Ovary (tissue), 9 donors: ENCODE data around the gene BTBD18. TPM values are rescaled to one million over a fixed set of nuclear protein-coding genes. Genes with fewer than 3 reads are reported as not detected.
A peak's percentile ranks its signal among the peaks of the same experiment; 100 is the strongest.

ENCODE experiments used
- DNase-seq, 5 donors: peaks; one replicate each; pipeline ENCODE4 v3.0.0-alpha.2; 2019 to 2020
- H3K27ac ChIP-seq, 2 donors: fragments of 200-600 bp; one replicate each; pipeline versions ENCODE4 v1.5.1 to v1.8.0; 2019 to 2022
- H3K27me3 ChIP-seq: fragments of 200-600 bp; one replicate; pipeline ENCODE4 v1.8.0; 2022
- H3K36me3 ChIP-seq: fragments of 200-600 bp; sonication (generic); one replicate; pipeline ENCODE4 v1.5.1; 2019
- H3K4me1 ChIP-seq: one replicate; pipeline ENCODE4 v1.8.1; 2013; ENCODE audit warnings: mild to moderate bottlenecking, moderate library complexity; ENCODE audit not compliant: insufficient read depth
- H3K4me3 ChIP-seq: fragments of 200-600 bp; sonication (generic); one replicate; pipeline ENCODE4 v1.5.1; 2017
- H3K9me3 ChIP-seq, 2 donors: fragments of 200-600 bp in 1 of 2; sonication (generic) in 1 of 2; one replicate each; pipeline versions ENCODE4 v1.5.1 to v1.8.1; 2013 to 2019; ENCODE audit warnings: mild to moderate bottlenecking in 1 of 2, moderate library complexity in 1 of 2
- EP300 ChIP-seq: sonication (generic); formaldehyde crosslinking; IDR thresholded peaks from one replicate; pipeline ENCODE4 v1.6.1; 2017; ENCODE audit warnings: antibody characterized with exemption
- POLR2A ChIP-seq: fragments of 450-650 bp; IDR thresholded peaks from one replicate; pipeline ENCODE4 v1.6.1; 2017; ENCODE audit warnings: antibody characterized with exemption, mild to moderate bottlenecking, moderate library complexity
- WGBS, 3 donors: extraction: QIAGEN DNeasy Blood & Tissue Kit in 1 of 3; methylation state at CpG; one replicate each; pipeline versions ENCODE4 v1.1.5 to v1.1.7; 2013 to 2017; 5-methylcytosine and 5-hydroxymethylcytosine counted together
- intact Hi-C, 4 donors: fragments of 100-400 bp; cut with DNase I; formaldehyde crosslinking; loops; one replicate each; pipeline versions ENCODE4 v1.11.0 to v1.15.1; 2022 to 2023
- polyA plus RNA-seq, 2 donors: library from polyadenylated mRNA; stranded (reverse); fragments of 200-250 nt in 1 of 2; fragments of 350-450 nt in 1 of 2; fragmentation: Illumina TruSeq in 1 of 2; extraction: RNeasy Lipid Tissue Mini Kit (QIAGEN cat#74804) in 1 of 2; gene quantifications; one replicate each; pipeline ENCODE4 v1.2.3, GENCODE V29; 2013 to 2014
- total RNA-seq, 7 donors: library from RNA; depleted of rRNA in 2 of 7; stranded (reverse); fragments of >200 nt in 2 of 7; fragmentation: NEBNext Ultra II Directional in 3 of 7; extraction: Animal tissue kit (Norgen Biotek cat#: 25700) in 3 of 7; gene quantifications; one replicate each; pipeline versions ENCODE4 v1.1.0 to v1.2.4, GENCODE V29; 2016 to 2023
- TF ChIP-seq, protein P1 (sequence below), 3 donors: fragments of 450-650 bp in 2 of 3; fragments of 200-600 bp in 1 of 3; IDR thresholded peaks; one replicate each; pipeline versions ENCODE4 v1.5.1 to v1.8.0; 2016 to 2022; ENCODE audit warnings: antibody characterized with exemption in 3 of 3, mild to moderate bottlenecking in 1 of 3
- donor health status: DM: no; HTN: no; CAD: no; lungs with moderate emphysema.
- donor health status: DM: no; HTN: no; CAD: no.
- donor health status: Bipolar disorder and iron deficiency.
- donor health status: DM: yes; HTN: yes; CAD: no.
- donor health status: DM: no; HTN: no; CAD: no.
- donor health status: DM: yes; HTN: yes; CAD: no.

BTBD18 gene
- total and polyA plus RNA-seq, 9 donors, result 0.02 TPM; not detected in 8

DNA sequence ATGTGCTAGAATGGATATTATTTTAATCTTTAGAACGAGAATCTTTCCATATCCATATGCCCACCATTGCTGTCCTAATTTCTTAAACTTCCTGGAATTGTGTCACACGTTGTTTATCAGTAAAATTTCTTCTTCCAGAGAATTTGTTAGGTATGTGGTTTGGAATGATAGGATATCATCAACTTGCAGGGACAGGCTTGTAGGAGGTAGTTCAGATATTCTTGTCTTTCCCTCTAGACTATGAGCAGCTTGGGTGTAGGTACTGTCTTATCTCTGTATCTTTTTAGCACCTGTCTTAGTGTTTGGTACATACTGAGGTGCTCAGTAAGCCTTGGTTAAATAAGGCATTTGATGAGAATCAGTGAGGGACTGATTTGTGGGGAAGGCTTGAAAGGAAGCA lies 13.4 kb upstream of the BTBD18 start:
- no peak for DNase-seq
- no peaks in the 10 kb centered on the region for H3K9me3 ChIP-seq
- H3K36me3 ChIP-seq, result no peaks in the 10 kb centered on the region
- intact Hi-C loops, result loop anchor here in 2 of 4 donors (5.0 kb wide), 2 partner anchors 37 to 98 kb away; partner anchors contain the start of gene ZDHHC5 (in 1 of the 2)
- peaks cover 10% of the 10 kb centered on the region for H3K4me1 ChIP-seq
- H3K27me3 ChIP-seq, result no peaks in the 10 kb centered on the region
- H3K4me3 ChIP-seq, result no peak overlapping the region
- TF ChIP-seq POLR2A, result no peak
- TF ChIP-seq, protein P1, sequence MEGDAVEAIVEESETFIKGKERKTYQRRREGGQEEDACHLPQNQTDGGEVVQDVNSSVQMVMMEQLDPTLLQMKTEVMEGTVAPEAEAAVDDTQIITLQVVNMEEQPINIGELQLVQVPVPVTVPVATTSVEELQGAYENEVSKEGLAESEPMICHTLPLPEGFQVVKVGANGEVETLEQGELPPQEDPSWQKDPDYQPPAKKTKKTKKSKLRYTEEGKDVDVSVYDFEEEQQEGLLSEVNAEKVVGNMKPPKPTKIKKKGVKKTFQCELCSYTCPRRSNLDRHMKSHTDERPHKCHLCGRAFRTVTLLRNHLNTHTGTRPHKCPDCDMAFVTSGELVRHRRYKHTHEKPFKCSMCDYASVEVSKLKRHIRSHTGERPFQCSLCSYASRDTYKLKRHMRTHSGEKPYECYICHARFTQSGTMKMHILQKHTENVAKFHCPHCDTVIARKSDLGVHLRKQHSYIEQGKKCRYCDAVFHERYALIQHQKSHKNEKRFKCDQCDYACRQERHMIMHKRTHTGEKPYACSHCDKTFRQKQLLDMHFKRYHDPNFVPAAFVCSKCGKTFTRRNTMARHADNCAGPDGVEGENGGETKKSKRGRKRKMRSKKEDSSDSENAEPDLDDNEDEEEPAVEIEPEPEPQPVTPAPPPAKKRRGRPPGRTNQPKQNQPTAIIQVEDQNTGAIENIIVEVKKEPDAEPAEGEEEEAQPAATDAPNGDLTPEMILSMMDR (IDR thresholded peaks at IDR 0.05), result no peak
- TF ChIP-seq EP300, result no peak
- no peak overlapping the region for H3K27ac ChIP-seq
- WGBS, 3 donors, result 4 to 9% (median 8%) methylated on average over 2 of the region's 2 CpGs

DNA sequence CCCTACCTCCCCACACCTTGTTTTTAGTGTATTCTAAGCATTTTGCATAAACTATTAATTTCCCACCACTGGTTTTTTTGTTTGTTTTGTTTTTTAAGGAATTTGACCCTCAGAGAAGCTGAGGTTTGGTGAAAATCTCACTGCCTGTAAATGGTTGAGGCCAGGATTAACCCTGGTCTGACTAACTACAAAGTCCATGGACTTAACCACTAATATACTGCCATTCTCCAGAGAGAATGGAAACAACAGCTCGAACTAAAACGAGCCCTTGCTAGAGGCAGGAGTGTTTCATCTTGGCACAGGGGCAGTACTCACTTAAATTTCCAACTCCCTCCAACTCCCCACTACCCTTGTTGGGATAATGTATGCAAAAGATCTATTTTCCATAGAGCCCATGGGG lies 12.9 kb upstream of the BTBD18 start:
- DNase-seq, result no peak
- peaks cover 10% of the 10 kb centered on the region for H3K4me1 ChIP-seq
- H3K9me3 ChIP-seq, result no peaks in the 10 kb centered on the region
- TF ChIP-seq POLR2A (no peak), EP300 (no peak)
- TF ChIP-seq, protein P1 (IDR thresholded peaks at IDR 0.05), result no peak
- intact Hi-C loops, result loop anchor here in 2 of 4 donors (5.0 kb wide), 2 partner anchors 38 to 97 kb away; partner anchors contain the start of gene ZDHHC5 (in 1 of the 2)
- H3K27me3 ChIP-seq, result no peaks in the 10 kb centered on the region
- WGBS, 3 donors, result 3 to 8% (median 4%) methylated on average over 2 of the region's 2 CpGs
- H3K4me3 ChIP-seq, result no peak overlapping the region
- H3K36me3 ChIP-seq, result no peaks in the 10 kb centered on the region
- H3K27ac ChIP-seq, result no peak overlapping the region

DNA sequence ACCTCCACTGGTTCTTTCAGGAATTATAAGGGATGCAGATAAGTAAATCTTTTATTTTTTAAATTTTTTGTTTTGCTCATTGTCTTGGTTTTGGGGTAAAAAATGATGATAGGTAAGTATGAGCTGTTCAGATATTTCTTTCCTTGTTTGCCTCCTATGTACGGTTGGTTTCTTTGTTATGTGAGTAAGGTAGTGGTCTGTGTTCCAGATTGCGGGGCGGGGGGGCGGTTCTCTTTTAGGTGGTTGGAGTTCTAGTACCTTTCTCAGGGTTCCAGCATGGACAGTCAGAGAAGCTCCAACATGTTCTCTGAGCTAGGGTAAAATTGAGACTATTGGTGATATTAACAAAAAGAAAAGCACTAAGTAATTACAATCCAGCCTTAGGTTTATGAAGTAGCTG lies 12.4 kb upstream of the BTBD18 start:
- no peak for DNase-seq
- intact Hi-C loops, result loop anchor here in 2 of 4 donors (5.0 kb wide), 2 partner anchors 38 to 97 kb away; partner anchors contain the start of gene ZDHHC5 (in 1 of the 2)
- Histone ChIP-seq H3K4me3 (peak overlapping the region; percentile 60), H3K9me3 (no peaks in the 10 kb centered on the region), H3K36me3 (no peaks in the 10 kb centered on the region), H3K27me3 (no peaks in the 10 kb centered on the region), H3K4me1 (peaks cover 10% of the 10 kb centered on the region), H3K27ac (no peak overlapping the region)
- 10 to 17% (median 11%) methylated on average over 4 of the region's 4 CpGs for WGBS, 3 donors
- TF ChIP-seq EP300, result no peak
- TF ChIP-seq, protein P1 (IDR thresholded peaks at IDR 0.05), result no peak

DNA sequence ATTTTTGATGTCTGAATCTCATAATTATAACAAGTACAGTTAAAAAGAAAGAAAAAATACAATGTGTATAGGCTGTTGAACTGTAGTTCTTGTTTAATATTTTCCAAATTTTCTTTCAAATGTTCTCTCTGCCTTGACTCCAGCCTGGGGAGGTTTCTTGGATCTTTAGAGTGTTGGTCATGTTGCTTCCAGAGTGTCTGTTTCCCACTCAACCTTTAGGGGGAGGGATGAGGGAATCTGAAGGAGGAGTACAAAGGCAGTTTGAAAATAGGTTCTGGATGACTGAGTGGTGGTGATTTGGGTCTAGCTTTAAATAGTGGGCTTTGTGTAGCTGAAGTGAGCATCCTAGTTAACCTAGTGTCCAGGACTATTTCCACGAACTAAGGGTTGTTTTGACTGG lies 11.9 kb upstream of the BTBD18 start:
- no peaks in the 10 kb centered on the region for H3K27me3 ChIP-seq
- peak overlapping the region; percentile 60 for H3K4me3 ChIP-seq
- no peak overlapping the region for H3K27ac ChIP-seq
- H3K9me3 ChIP-seq, result no peaks in the 10 kb centered on the region
- intact Hi-C loops, result loop anchor here in 2 of 4 donors (5.0 kb wide), 2 partner anchors 39 to 96 kb away; partner anchors contain the start of gene ZDHHC5 (in 1 of the 2)
- H3K4me1 ChIP-seq, result peaks cover 10% of the 10 kb centered on the region
- H3K36me3 ChIP-seq, result no peaks in the 10 kb centered on the region
- 0 to 3% (median 0%) methylated on average over 1 of the region's 1 CpG for WGBS, 3 donors
- no peak for DNase-seq
- no peak for TF ChIP-seq EP300
- TF ChIP-seq, protein P1 (IDR thresholded peaks at IDR 0.05), result peak in 1 of 3 donors; percentile 23
